Measurements from ENCODE around the gene SLC4A2.

SLC4A2 gene

DNA sequence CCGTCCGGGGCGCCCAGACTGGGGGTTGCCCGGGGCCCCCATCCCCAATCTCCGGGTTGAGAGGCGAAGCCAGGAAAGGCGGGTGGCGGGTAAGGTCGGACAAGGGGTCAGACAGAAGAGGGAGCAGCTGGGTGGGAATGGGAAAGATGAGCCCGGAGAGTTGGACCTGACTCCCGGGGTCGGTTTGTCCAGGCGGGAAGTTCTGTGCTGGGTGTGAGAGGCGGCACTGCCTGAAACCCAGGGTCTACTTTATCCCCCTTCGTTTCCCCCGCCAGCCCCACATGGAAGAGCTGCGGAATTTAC is 675 bp downstream of the SLC4A2 start:
- Histone ChIP-seq H3K9ac (ENCODE audit: low read length) (peak overlapping the region; percentile 36), H3K27ac (ENCODE audit: low read length) (no peak overlapping the region), H3K4me1 (ENCODE audit: control insufficient read depth, low read depth, low read length) (peaks cover 31% of the 10 kb centered on the region), H3K9me3 (ENCODE audit: control insufficient read depth, low read depth, low read length) (no peaks in the 10 kb centered on the region), H3K4me3 (ENCODE audit: low read length) (peak overlapping the region; percentile 78), H3K27me3 (ENCODE audit: control insufficient read depth, insufficient read depth, low read length) (peaks cover 40% of the 10 kb centered on the region), H3K36me3 (ENCODE audit: control insufficient read depth, low read depth, low read length) (peaks cover 7% of the 10 kb centered on the region)

DNA sequence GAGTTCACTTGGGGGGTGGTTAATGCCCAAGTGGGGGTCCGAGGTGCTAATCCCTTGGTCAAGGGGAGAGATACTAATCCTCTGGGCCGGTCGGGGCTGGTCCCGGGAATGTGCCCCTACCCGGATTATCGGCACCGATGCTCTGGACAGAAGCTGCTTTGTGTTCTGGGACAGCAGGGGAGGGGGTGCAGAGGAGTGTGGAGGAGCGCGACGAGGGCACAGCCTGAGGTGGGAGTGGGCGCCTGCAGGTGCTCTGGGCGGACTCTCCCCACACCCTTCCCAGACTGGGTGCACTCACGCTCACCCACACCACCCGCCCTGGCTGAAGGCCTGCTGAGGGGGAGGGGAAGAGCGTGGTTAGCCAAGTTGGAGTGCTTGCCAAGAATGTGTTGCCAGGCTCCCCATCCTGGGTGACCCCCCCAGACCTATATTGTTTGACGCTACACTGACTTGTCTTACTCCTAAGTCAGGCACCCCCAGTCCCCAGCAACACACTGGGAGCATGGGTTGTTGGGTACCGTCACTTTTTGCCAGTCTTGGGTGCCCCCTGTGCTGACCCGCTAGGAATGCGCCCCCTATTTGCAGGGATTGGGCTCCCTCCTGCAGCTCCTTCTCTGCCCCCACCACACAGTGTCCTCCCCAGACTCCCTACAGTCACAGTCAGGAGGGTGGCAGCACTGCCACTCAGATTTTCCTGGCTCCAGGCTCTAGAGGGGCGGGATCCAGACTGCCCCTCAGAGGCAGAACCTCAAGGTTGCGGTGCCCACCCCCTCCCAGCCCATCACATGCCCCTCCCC is 1.2 kb downstream of the SLC4A2 start:
- Histone ChIP-seq H3K27ac (ENCODE audit: low read length) (no peak overlapping the region), H3K9ac (ENCODE audit: low read length) (peak overlapping the region; percentile 36), H3K27me3 (ENCODE audit: control insufficient read depth, insufficient read depth, low read length) (peaks cover 39% of the 10 kb centered on the region), H3K4me3 (ENCODE audit: low read length) (peak overlapping the region; percentile 78), H3K36me3 (ENCODE audit: control insufficient read depth, low read depth, low read length) (peaks cover 10% of the 10 kb centered on the region), H3K9me3 (ENCODE audit: control insufficient read depth, low read depth, low read length) (no peaks in the 10 kb centered on the region), H3K4me1 (ENCODE audit: control insufficient read depth, low read depth, low read length) (peaks cover 31% of the 10 kb centered on the region)

DNA sequence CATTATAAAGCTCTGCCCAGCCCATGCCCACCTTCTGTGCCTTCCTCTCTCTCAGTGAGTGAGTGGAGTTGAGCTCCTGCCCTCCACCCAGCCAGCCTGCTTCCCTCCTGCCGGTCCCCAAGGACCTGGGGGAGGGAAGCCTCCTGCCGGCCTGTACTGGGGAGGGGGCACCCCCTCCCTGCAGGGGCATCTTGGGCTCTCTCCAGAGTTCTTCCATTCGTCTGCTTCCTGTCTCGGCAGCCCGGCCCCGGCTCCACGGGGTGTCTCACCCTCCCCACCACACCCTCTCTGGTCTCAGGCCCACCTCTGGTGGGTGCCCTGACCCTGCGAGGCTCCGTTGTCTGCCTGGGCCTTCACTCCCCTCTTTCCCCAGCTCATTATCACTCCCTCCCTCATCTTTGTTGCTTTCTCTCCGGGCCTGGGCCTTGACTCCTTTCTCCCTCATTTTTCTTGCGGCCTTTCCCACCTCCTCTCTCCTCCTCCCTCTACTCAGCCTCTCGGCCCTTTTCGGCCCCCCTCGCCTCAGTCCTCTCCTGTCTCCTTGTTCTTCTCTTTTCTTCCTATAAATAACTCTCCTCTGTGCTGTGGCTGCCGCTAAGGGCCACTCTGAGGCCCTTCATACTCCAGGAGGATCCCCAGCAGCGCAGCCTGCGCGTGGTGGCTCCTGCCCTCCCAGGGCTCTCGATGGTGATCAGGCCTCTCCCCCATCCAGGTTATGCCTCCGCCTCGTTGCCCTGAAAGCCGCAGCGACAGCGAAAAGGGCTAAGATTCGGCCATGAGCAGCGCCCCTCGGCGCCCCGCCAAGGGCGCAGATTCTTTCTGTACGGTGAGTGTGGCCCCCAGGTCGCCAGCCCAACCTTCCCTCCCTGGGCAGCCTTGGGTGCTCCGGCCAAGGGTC is 2.1 kb downstream of the SLC4A2 start:
- no peak overlapping the region for H3K9ac ChIP-seq (ENCODE audit: low read length)
- H3K4me3 ChIP-seq (ENCODE audit: low read length), result peak overlapping the region; percentile 78
- no peak overlapping the region for H3K27ac ChIP-seq (ENCODE audit: low read length)
- H3K27me3 ChIP-seq (ENCODE audit: control insufficient read depth, insufficient read depth, low read length), result peaks cover 31% of the 10 kb centered on the region
- peaks cover 31% of the 10 kb centered on the region for H3K4me1 ChIP-seq (ENCODE audit: control insufficient read depth, low read depth, low read length)
- peaks cover 10% of the 10 kb centered on the region for H3K36me3 ChIP-seq (ENCODE audit: control insufficient read depth, low read depth, low read length)
- H3K9me3 ChIP-seq (ENCODE audit: control insufficient read depth, low read depth, low read length), result no peaks in the 10 kb centered on the region

DNA sequence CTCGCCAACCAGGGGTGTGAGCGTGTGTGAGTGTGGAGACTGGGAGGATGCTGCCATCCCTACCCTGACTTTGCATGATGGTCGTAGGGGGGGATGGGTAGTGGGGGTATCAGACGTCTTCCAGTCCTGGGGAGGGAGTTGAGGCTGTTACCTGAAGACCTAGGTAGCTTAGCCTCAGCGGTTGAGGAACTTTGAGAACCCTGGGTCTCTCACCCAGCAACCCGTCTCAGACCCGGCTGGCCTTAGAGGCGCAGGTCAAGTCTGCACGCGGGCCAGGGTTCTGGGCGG is 2.7 kb downstream of the SLC4A2 start:
- no peaks in the 10 kb centered on the region for H3K9me3 ChIP-seq (ENCODE audit: control insufficient read depth, low read depth, low read length)
- H3K27ac ChIP-seq (ENCODE audit: low read length), result no peak overlapping the region
- peak overlapping the region; percentile 37 for H3K4me3 ChIP-seq (ENCODE audit: low read length)
- H3K36me3 ChIP-seq (ENCODE audit: control insufficient read depth, low read depth, low read length), result peaks cover 10% of the 10 kb centered on the region
- H3K4me1 ChIP-seq (ENCODE audit: control insufficient read depth, low read depth, low read length), result peaks cover 28% of the 10 kb centered on the region
- no peak overlapping the region for H3K9ac ChIP-seq (ENCODE audit: low read length)
- peaks cover 25% of the 10 kb centered on the region for H3K27me3 ChIP-seq (ENCODE audit: control insufficient read depth, insufficient read depth, low read length)

DNA sequence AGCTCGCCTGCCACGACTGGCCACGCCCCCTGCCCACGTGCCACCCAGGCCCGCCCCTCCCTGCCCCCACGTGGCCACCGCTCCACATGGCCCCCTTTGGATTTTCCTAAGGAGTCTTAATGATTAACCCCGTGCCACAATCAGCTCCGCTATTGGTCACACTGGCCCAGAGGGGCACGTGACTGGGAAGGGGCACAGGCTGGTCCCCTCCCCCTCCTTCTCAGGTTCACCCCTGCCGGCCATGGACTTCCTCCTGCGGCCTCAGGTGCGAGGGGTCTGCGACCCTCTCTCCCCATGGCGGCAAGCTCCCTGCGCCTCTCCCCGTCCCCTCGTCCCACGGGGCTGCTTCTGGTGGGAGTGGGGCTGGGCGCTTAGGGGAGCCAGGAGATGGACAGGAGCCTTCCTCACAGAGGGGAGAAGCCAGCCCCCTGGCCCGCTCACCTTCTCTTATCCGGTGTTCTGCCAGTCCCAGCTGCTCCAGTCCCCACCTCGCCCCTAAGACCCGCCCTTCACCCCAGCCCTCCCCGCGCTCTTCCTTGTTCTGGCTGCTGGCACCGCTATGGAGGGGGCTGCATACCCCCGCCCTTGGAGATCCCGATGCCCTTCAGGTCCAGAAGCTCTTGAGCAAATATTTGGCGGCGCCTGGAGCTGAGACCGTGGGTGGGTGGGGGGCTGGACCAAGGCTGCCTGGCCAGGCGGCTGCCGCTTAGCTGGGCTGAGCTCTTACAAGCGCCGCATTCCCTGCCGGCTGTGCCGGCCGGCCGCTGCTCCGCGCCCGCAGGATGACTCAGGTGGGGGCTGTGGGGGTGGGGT is 3.2 kb downstream of the SLC4A2 start:
- H3K9me3 ChIP-seq (ENCODE audit: control insufficient read depth, low read depth, low read length), result no peaks in the 10 kb centered on the region
- H3K9ac ChIP-seq (ENCODE audit: low read length), result peak overlapping the region; percentile 19
- peaks cover 25% of the 10 kb centered on the region for H3K4me1 ChIP-seq (ENCODE audit: control insufficient read depth, low read depth, low read length)
- H3K4me3 ChIP-seq (ENCODE audit: low read length), result peak overlapping the region; percentile 52
- peaks cover 21% of the 10 kb centered on the region for H3K27me3 ChIP-seq (ENCODE audit: control insufficient read depth, insufficient read depth, low read length)
- peaks cover 14% of the 10 kb centered on the region for H3K36me3 ChIP-seq (ENCODE audit: control insufficient read depth, low read depth, low read length)
- no peak overlapping the region for H3K27ac ChIP-seq (ENCODE audit: low read length)

DNA sequence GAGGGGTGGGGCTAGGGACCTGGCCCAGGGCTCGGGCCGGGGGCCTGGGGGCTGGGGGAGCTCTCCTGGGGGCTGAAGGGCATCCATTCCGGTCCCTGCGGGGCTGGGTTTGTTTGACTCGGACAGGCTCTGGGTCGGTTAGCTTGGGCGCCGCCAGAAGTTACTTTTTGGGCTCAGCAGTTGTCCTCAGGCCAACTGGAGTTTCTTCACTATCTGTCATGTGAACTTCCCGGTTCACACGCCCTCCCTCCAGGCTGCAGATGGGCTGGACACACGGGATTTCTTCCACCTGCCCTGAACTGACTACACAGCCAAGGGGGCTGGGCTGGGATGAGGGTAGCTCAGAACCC is 3.8 kb downstream of the SLC4A2 start:
- H3K36me3 ChIP-seq (ENCODE audit: control insufficient read depth, low read depth, low read length), result peaks cover 19% of the 10 kb centered on the region
- peaks cover 21% of the 10 kb centered on the region for H3K27me3 ChIP-seq (ENCODE audit: control insufficient read depth, insufficient read depth, low read length)
- H3K9ac ChIP-seq (ENCODE audit: low read length), result no peak overlapping the region
- H3K27ac ChIP-seq (ENCODE audit: low read length), result no peak overlapping the region
- peaks cover 25% of the 10 kb centered on the region for H3K4me1 ChIP-seq (ENCODE audit: control insufficient read depth, low read depth, low read length)
- H3K9me3 ChIP-seq (ENCODE audit: control insufficient read depth, low read depth, low read length), result no peaks in the 10 kb centered on the region
- peak overlapping the region; percentile 51 for H3K4me3 ChIP-seq (ENCODE audit: low read length)

DNA sequence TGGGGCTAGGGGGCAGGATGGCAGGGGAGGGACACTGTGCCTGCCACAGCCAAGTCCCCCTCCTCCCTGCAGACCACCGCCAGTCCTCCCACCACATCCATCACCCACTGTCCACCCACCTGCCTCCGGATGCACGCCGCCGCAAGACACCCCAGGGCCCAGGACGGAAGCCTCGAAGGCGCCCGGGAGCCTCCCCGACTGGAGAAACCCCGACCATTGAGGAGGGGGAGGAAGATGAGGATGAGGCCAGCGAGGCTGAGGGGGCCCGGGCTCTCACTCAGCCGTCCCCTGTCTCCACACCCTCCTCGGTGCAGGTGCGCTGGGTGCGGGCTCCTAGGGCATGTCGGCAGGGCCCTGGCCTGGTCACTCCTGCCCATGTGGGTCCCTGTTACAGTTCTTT is 5.1 kb downstream of the SLC4A2 start:
- no peak overlapping the region for H3K4me3 ChIP-seq (ENCODE audit: low read length)
- no peaks in the 10 kb centered on the region for H3K9me3 ChIP-seq (ENCODE audit: control insufficient read depth, low read depth, low read length)
- H3K36me3 ChIP-seq (ENCODE audit: control insufficient read depth, low read depth, low read length), result peaks cover 24% of the 10 kb centered on the region
- no peak overlapping the region for H3K9ac ChIP-seq (ENCODE audit: low read length)
- H3K27ac ChIP-seq (ENCODE audit: low read length), result no peak overlapping the region
- peaks cover 15% of the 10 kb centered on the region for H3K4me1 ChIP-seq (ENCODE audit: control insufficient read depth, low read depth, low read length)
- peaks cover 14% of the 10 kb centered on the region for H3K27me3 ChIP-seq (ENCODE audit: control insufficient read depth, insufficient read depth, low read length)

DNA sequence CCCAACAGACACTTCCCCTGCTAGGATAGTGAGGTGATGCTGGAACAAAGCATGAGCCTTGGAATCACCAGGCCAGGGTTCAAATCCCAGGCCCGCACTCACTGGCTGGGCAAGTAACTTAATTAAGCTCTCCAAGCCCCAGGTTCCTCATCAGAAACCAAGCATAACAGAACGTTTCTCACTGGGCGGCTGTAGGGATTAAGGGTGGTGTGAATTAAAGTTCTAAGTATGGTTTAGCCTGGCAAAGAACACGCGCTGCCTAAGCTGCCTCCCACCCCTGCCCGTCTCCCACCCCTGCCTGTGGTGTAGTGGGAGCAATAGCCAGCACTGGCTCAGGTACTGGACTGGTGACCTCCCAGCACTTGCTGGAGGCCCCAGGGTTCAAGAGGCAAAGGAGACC is 5.6 kb downstream of the SLC4A2 start:
- no peaks in the 10 kb centered on the region for H3K9me3 ChIP-seq (ENCODE audit: control insufficient read depth, low read depth, low read length)
- no peak overlapping the region for H3K4me3 ChIP-seq (ENCODE audit: low read length)
- peaks cover 29% of the 10 kb centered on the region for H3K36me3 ChIP-seq (ENCODE audit: control insufficient read depth, low read depth, low read length)
- no peak overlapping the region for H3K9ac ChIP-seq (ENCODE audit: low read length)
- H3K27me3 ChIP-seq (ENCODE audit: control insufficient read depth, insufficient read depth, low read length), result peaks cover 14% of the 10 kb centered on the region
- H3K27ac ChIP-seq (ENCODE audit: low read length), result no peak overlapping the region
- H3K4me1 ChIP-seq (ENCODE audit: control insufficient read depth, low read depth, low read length), result peaks cover 15% of the 10 kb centered on the region

DNA sequence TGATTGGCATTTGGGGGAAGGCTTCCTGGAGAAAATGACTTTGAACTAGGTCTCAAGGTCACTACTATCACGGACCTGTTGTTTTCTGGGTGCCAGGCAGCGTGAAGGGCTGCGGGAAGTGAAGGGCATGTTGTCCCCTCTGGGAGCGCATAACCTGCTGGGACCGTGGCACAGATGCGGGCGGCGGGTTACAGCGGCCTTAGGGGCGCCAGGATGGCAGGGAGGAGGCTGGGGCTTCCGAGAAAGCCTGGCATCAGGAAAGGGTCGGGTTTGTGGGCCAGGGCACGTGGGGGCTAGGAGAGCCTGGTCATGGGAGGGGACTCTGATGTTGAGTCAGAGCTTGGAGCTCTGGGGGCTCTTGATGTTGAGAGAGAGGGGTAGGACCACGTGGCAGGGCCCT is 6.1 kb downstream of the SLC4A2 start:
- Histone ChIP-seq H3K27ac (ENCODE audit: low read length) (no peak overlapping the region), H3K9me3 (ENCODE audit: control insufficient read depth, low read depth, low read length) (no peaks in the 10 kb centered on the region), H3K9ac (ENCODE audit: low read length) (no peak overlapping the region), H3K4me3 (ENCODE audit: low read length) (no peak overlapping the region), H3K36me3 (ENCODE audit: control insufficient read depth, low read depth, low read length) (peaks cover 33% of the 10 kb centered on the region), H3K4me1 (ENCODE audit: control insufficient read depth, low read depth, low read length) (peaks cover 15% of the 10 kb centered on the region), H3K27me3 (ENCODE audit: control insufficient read depth, insufficient read depth, low read length) (peaks cover 11% of the 10 kb centered on the region)

DNA sequence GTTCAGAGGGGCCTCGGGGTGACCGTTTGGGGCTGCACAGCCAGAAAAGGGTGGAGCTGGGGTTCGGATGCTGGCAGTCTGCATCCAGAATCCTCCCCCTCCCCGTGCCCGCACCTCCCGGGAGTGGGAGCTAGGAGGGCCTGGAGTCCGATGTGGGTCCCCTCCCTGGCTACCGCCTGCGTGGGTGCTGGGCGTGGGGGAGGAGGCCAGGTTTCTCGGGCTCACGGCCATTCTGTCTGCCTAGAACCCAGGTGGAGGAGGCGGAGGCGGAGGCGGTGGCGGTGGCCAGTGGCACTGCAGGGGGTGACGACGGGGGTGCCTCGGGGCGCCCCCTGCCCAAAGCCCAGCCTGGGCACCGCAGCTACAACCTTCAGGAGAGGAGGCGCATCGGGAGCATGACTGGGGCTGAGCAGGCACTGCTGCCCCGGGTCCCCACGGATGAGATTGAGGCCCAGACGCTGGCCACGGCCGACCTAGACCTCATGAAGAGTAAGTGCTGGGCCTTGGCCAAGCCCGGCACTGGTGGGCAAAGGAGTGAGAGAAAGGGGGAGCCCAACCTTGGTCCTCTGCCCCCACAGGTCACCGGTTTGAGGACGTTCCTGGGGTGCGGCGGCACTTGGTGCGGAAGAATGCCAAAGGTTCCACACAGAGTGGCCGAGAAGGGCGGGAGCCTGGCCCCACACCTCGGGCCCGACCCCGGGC is 7.0 kb downstream of the SLC4A2 start:
- Histone ChIP-seq H3K27me3 (ENCODE audit: control insufficient read depth, insufficient read depth, low read length) (peaks cover 2% of the 10 kb centered on the region), H3K4me1 (ENCODE audit: control insufficient read depth, low read depth, low read length) (peaks cover 7% of the 10 kb centered on the region), H3K4me3 (ENCODE audit: low read length) (no peak overlapping the region), H3K36me3 (ENCODE audit: control insufficient read depth, low read depth, low read length) (peaks cover 41% of the 10 kb centered on the region), H3K9ac (ENCODE audit: low read length) (no peak overlapping the region), H3K27ac (ENCODE audit: low read length) (no peak overlapping the region), H3K9me3 (ENCODE audit: control insufficient read depth, low read depth, low read length) (no peaks in the 10 kb centered on the region)

Data from iPS-18a (cell line).